Stimulated activated memory B cell treated with anti-CD40 and anti-IgM and Interleukin-4, amounts not matched to agents 10 μg/mL and 1 μg/mL and 100 μg/mL, for 72 hours (primary cell): ENCODE results near the gene DGCR8.

Experiments used
- ATAC-seq: fragments of 150-1000 bp; cut with Tn5 transposase; 2 replicates; pipeline ENCODE4 v1.10.0; 2021
- H3K27ac Mint-ChIP-seq: one replicate; pipeline ENCODE4 v1.8.0; 2022; ENCODE audit warnings: mild to moderate bottlenecking, mixed read lengths
- H3K27me3 Mint-ChIP-seq: one replicate; pipeline ENCODE4 v1.8.0; 2022; ENCODE audit warnings: mixed read lengths
- H3K36me3 Mint-ChIP-seq: one replicate; pipeline ENCODE4 v1.8.0; 2022; ENCODE audit warnings: mixed read lengths
- H3K4me1 Mint-ChIP-seq: one replicate; pipeline ENCODE4 v1.8.0; 2022; ENCODE audit warnings: mixed read lengths
- H3K4me3 Mint-ChIP-seq: one replicate; pipeline ENCODE4 v1.8.0; 2022; ENCODE audit warnings: mild to moderate bottlenecking, moderate library complexity, mixed read lengths
- H3K9me3 Mint-ChIP-seq: one replicate; pipeline ENCODE4 v1.8.0; 2022; ENCODE audit warnings: mixed read lengths

Gene DGCR8

DNA sequence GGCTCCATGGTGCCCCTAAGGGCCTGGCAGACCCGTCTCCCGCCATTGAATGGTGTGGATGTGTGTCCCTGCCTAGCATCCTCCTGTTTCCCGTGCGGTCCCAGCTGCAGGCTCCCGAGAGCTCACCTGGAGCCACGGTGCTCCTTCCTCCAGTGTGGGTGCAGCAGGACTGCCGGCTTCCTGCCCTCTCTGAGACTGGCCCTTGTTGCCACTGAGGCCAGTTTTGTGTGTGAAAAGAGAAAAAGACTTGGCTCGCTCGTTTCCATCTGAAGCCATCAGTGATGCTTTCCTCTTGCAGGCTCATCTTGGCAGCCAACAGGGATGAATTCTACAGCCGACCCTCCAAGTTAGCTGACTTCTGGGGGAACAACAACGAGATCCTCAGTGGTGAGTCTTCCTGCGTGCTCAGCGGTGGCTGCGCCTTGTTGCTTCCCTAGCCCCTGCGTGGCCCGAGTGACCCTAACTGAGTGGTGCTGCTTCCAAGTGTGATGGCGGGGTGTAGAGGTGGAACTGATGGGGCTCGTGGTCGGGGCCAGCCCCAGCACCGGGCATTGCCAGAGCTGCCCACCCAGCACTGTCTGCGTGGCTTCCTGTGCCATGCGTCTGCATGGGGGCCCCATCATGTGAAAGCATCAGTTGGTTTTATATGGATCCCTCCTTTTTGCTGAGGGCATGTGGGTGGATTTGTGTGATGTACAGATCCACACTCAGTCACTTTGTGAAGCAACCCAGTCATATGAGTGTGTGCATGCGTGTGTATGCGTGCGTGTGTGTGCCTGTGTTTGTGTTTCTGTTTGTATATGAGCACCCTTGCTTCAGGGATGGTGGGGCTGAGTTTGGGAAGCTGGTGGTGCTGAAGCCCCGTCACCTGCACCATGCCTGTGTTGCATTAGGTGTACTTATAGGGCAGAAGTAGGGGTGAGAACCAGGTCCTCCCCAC, 36.7 kb upstream of the DGCR8 start:
- H3K9me3 Mint-ChIP-seq, result peaks cover 4% of the 10 kb centered on the region
- ATAC-seq, result no peak
- H3K27me3 Mint-ChIP-seq, result no peaks in the 10 kb centered on the region
- H3K27ac Mint-ChIP-seq, result no peak overlapping the region
- H3K4me3 Mint-ChIP-seq, result no peak overlapping the region
- peaks cover 2% of the 10 kb centered on the region for H3K4me1 Mint-ChIP-seq
- peaks cover 45% of the 10 kb centered on the region for H3K36me3 Mint-ChIP-seq

DNA sequence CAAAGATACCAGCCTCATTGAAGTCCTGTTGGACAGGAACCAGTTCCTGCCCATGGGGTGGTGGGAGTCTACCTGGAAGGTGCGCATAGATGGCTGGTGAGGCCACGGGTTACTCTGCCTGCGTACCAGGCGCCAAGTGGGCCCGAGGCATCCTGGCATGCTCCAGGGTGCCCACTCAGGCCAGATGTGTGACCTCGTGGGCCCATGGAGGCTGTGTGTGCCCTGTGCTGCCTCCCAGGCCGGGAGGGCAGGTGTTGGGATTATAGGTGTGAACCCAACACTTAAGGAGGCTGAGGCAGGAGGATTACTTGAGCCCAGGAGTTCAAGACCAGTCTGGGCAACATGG, 36.1 kb upstream of the DGCR8 start:
- no peaks in the 10 kb centered on the region for H3K4me1 Mint-ChIP-seq
- H3K36me3 Mint-ChIP-seq, result peaks cover 52% of the 10 kb centered on the region
- ATAC-seq, result no peak
- H3K9me3 Mint-ChIP-seq, result peaks cover 4% of the 10 kb centered on the region
- no peak overlapping the region for H3K4me3 Mint-ChIP-seq
- no peak overlapping the region for H3K27ac Mint-ChIP-seq
- H3K27me3 Mint-ChIP-seq, result no peaks in the 10 kb centered on the region

DNA sequence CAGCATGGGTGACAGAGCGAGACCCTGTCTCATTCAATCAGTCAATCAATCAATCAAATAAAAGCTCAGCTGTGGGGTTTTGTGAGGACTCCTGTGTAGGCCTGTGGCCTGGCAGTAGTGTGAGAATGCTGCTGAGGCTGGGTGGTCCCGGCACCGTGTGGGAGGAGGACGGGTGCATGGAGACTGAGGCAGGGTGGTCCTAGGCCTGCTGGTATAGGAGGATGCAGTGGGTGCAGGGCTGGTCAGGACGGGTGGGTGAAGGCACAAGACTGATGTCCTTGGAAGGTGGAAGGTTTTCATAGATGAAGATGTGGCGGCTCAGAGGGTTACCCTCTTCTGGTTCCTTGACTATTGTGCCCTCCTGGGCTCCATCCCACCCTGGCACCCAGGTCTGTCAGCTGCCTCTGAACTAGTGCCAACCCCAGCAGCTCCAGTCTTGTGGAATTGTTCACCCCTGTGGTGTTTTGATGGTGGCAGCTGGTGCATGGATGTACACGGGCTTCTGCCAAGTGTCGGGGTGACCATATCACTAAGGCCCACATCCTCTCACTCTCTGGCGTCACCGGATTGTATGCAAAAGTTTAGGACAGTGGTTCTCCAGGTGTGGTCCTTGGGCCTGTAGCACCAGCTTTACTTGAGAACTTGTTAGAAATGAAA, 35.4 kb upstream of the DGCR8 start:
- Mint-ChIP-seq H3K4me1 (no peaks in the 10 kb centered on the region), H3K9me3 (peaks cover 4% of the 10 kb centered on the region), H3K4me3 (no peak overlapping the region), H3K27ac (no peak overlapping the region), H3K36me3 (peaks cover 58% of the 10 kb centered on the region), H3K27me3 (no peaks in the 10 kb centered on the region)
- no peak for ATAC-seq

DNA sequence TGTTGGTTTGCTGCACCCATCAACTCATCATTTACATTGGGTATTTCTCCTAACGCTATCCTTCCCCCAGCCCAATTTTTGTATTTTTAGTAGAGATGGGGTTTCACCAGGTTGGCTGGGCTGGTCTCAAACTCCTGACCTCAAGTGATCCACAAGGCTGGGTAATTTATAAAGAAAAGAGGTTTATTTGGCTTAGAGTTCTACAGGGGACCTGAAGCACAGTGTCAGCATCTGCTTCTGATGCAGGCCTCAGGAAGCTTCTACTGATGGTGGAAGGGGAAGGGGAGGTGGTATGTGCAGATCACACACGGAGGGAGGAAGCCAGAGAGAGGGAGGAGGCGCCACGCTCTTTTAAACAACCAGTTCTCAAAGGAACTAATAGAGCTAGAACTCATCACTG, 33.3 kb upstream of the DGCR8 start:
- H3K4me3 Mint-ChIP-seq, result no peak overlapping the region

DNA sequence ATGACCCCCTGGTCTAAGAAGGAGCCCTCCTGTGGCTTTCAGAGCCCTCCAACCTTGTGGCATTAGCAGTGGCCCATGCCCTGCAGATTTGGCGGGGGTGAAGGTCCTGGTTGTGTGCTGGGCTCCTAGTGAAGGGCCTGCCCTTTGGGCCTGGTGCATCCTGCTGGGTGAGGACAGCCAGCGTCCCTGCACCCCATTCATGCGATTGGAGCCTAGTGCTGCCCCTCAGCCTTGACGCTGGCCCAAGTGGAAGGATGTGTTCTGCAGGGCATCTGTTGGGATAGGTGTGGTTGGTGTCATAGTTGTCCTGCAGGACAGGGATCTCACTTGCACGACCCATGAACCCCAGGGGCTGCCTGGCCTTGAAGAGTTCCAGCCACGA, 28.1 kb upstream of the DGCR8 start:
- peaks cover 4% of the 10 kb centered on the region for H3K9me3 Mint-ChIP-seq
- H3K4me1 Mint-ChIP-seq, result no peaks in the 10 kb centered on the region
- H3K27ac Mint-ChIP-seq, result no peak overlapping the region
- ATAC-seq, result no peak
- H3K36me3 Mint-ChIP-seq, result peaks cover 79% of the 10 kb centered on the region
- H3K4me3 Mint-ChIP-seq, result no peak overlapping the region
- no peaks in the 10 kb centered on the region for H3K27me3 Mint-ChIP-seq

More for the DNA sequence above, 33.3 kb upstream of the DGCR8 start:
- Mint-ChIP-seq H3K9me3 (peaks cover 4% of the 10 kb centered on the region), H3K27ac (no peak overlapping the region), H3K4me1 (no peaks in the 10 kb centered on the region), H3K27me3 (no peaks in the 10 kb centered on the region), H3K36me3 (peaks cover 62% of the 10 kb centered on the region)
- ATAC-seq, result no peak

DNA sequence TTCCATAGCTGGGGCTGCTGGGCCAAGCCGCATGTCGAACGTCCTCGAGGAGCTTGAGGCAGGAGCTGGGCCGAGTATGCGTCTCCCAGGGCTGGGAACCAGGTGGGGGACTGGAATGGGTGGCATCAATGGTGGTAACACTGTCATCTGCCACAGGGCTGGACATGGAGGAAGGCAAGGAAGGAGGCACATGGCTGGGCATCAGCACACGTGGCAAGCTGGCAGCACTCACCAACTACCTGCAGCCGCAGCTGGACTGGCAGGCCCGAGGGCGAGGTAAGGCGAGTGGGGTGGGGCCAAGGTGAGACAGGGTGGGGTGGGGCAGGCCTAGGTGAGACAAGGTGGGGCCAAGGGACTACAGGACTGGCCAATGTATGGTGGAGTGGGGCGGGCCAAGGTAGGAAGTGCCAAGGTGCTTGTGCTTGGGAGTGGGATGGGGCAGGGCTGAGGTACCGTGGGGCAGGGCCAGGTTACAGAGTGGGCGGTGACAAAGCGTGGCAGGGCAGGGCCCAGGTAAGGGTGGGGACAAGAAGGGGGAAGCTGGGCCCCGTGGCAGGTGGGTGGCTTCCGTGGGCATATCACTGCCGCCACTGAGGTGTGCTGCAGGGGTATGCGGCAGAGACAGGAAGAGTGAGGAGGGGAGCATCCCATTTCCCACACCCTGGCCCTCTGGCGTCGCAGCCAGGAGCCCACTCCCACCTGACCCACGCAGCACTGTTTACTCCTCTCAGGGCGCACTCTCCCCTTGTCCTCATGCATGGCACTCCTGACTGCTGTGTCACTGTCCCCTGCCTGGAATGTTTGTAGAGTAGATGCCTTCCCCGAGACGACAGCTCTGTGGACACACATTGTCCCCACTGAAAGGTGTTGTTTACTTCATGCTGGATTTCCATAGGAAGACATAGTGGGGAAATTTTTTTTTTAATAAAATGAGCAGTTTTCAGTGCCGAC, 27.5 kb upstream of the DGCR8 start:
- no peak overlapping the region for H3K27ac Mint-ChIP-seq
- no peaks in the 10 kb centered on the region for H3K27me3 Mint-ChIP-seq
- H3K4me3 Mint-ChIP-seq, result no peak overlapping the region
- H3K4me1 Mint-ChIP-seq, result no peaks in the 10 kb centered on the region
- H3K9me3 Mint-ChIP-seq, result peaks cover 1% of the 10 kb centered on the region
- ATAC-seq, result no peak
- H3K36me3 Mint-ChIP-seq, result peaks cover 76% of the 10 kb centered on the region

GRCh38 chr22:20053407-20054033, 26.5 kb upstream of the DGCR8 start:
- no peak for ATAC-seq
- no peaks in the 10 kb centered on the region for H3K4me1 Mint-ChIP-seq
- no peak overlapping the region for H3K4me3 Mint-ChIP-seq
- H3K36me3 Mint-ChIP-seq, result peaks cover 76% of the 10 kb centered on the region
- no peaks in the 10 kb centered on the region for H3K9me3 Mint-ChIP-seq
- no peak overlapping the region for H3K27ac Mint-ChIP-seq
- no peaks in the 10 kb centered on the region for H3K27me3 Mint-ChIP-seq

GRCh38 chr22:20054034-20054427, 26.0 kb upstream of the DGCR8 start:
- no peak for ATAC-seq
- no peaks in the 10 kb centered on the region for H3K9me3 Mint-ChIP-seq
- no peaks in the 10 kb centered on the region for H3K27me3 Mint-ChIP-seq
- no peaks in the 10 kb centered on the region for H3K4me1 Mint-ChIP-seq
- no peak overlapping the region for H3K27ac Mint-ChIP-seq
- peaks cover 76% of the 10 kb centered on the region for H3K36me3 Mint-ChIP-seq
- H3K4me3 Mint-ChIP-seq, result no peak overlapping the region

GRCh38 chr22:20054485-20054884, 25.6 kb upstream of the DGCR8 start:
- Mint-ChIP-seq H3K27me3 (no peaks in the 10 kb centered on the region), H3K4me3 (no peak overlapping the region), H3K27ac (no peak overlapping the region), H3K9me3 (no peaks in the 10 kb centered on the region), H3K36me3 (peaks cover 76% of the 10 kb centered on the region), H3K4me1 (no peaks in the 10 kb centered on the region)
- no peak for ATAC-seq

GRCh38 chr22:20055144-20055543, 24.9 kb upstream of the DGCR8 start:
- no peaks in the 10 kb centered on the region for H3K27me3 Mint-ChIP-seq
- no peak overlapping the region for H3K27ac Mint-ChIP-seq

DNA sequence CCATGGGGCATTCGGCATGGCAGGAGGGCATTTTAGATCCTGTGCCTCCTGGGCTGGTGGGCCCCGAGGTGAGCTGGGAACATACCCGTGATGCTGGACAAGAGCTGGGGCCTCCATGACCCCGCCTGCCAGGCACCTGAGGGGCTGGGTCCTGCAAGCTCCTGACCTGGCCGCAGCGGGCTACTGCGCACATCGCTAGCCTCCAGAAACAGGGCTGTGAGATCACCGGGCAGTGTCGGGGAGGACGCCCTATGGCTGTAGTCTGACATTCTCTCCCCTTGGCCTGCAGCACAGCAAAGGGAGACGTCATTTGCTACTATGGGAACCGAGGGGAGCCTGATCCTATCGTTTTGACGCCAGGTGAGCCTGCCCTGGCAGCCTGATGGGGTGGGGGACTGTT, 24.4 kb upstream of the DGCR8 start:
- Mint-ChIP-seq H3K4me3 (no peak overlapping the region), H3K36me3 (peaks cover 78% of the 10 kb centered on the region), H3K27ac (no peak overlapping the region), H3K9me3 (no peaks in the 10 kb centered on the region), H3K4me1 (no peaks in the 10 kb centered on the region), H3K27me3 (no peaks in the 10 kb centered on the region)
- no peak for ATAC-seq

More at GRCh38 chr22:20055144-20055543, 24.9 kb upstream of the DGCR8 start:
- ATAC-seq, result no peak
- Mint-ChIP-seq H3K4me3 (no peak overlapping the region), H3K9me3 (no peaks in the 10 kb centered on the region), H3K36me3 (peaks cover 75% of the 10 kb centered on the region), H3K4me1 (no peaks in the 10 kb centered on the region)

DNA sequence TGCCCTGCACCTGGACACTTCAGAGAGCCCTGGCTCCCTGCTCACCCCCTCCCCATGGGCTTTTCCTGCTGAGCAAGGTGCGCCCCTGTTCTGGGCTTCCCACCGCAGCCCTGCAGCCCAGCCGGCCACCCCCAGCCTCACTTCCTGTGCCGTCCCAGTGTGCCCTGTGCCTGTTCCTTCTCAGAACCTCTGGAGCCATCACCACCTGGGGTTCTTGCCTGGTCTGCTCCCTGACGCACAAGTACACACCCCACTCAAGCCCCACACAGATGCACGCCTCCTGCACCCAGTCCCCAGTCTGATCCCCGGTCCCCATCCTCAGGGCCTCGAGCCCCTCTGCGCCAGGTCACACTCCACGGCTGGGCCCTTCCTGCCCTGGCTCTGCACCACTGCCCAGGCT, 23.9 kb upstream of the DGCR8 start:
- H3K4me1 Mint-ChIP-seq, result no peaks in the 10 kb centered on the region
- H3K27me3 Mint-ChIP-seq, result no peaks in the 10 kb centered on the region
- no peaks in the 10 kb centered on the region for H3K9me3 Mint-ChIP-seq
- H3K36me3 Mint-ChIP-seq, result peaks cover 83% of the 10 kb centered on the region
- H3K27ac Mint-ChIP-seq, result no peak overlapping the region
- H3K4me3 Mint-ChIP-seq, result no peak overlapping the region
- no peak for ATAC-seq

DNA sequence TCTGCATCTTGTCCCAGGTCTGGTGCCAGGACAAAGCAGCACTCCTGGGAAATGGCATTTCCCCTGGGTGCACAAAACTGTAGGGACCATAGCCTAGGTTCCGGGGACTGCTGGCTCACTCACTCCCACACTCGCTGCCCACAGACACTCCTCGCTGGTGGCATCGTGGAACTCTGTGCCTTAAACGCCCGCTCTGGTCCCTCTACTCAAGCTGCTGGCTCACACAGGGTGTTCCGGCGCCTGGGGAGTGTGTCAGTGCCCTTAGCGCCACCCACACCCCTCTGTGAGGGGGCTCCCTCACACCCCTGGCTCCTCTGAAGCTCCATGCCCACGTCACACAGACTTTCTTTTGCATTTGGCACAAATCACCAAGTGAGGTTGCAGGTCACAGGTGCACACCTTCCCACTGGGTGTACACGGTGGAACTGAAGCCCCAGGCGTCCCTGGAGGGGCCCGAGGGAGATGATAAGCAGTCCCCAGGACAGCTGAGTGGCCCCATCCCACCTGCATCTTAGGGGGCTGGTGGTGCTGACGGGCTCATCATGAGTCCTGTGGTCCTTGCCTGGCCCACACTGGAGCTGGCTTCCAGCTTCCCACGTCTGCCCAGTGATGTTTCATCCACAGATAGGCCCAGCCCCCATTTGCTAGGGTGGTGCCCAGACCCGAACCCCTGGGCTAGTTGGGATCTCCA, 23.2 kb upstream of the DGCR8 start:
- Mint-ChIP-seq H3K27ac (no peak overlapping the region), H3K9me3 (no peaks in the 10 kb centered on the region)

GRCh38 chr22:20057596-20058268, 22.3 kb upstream of the DGCR8 start:
- H3K36me3 Mint-ChIP-seq, result peaks cover 87% of the 10 kb centered on the region
- no peaks in the 10 kb centered on the region for H3K9me3 Mint-ChIP-seq
- ATAC-seq, result no peak
- no peaks in the 10 kb centered on the region for H3K4me1 Mint-ChIP-seq
- H3K27me3 Mint-ChIP-seq, result no peaks in the 10 kb centered on the region
- no peak overlapping the region for H3K4me3 Mint-ChIP-seq
- H3K27ac Mint-ChIP-seq, result no peak overlapping the region

More for the DNA sequence above, 23.2 kb upstream of the DGCR8 start:
- Mint-ChIP-seq H3K4me3 (no peak overlapping the region), H3K27me3 (no peaks in the 10 kb centered on the region), H3K36me3 (peaks cover 88% of the 10 kb centered on the region), H3K4me1 (no peaks in the 10 kb centered on the region)
- ATAC-seq, result no peak
